ENCODE results near the gene AP2A2. TPM values are rescaled to one million over a fixed set of nuclear protein-coding genes. Genes with fewer than 3 reads are reported as not detected.

Gene AP2A2
- total and polyA plus RNA-seq, 2 donors (not counting 1 experiment from before 2014, with no cell fraction given), result 53.1 to 57.0 TPM

DNA sequence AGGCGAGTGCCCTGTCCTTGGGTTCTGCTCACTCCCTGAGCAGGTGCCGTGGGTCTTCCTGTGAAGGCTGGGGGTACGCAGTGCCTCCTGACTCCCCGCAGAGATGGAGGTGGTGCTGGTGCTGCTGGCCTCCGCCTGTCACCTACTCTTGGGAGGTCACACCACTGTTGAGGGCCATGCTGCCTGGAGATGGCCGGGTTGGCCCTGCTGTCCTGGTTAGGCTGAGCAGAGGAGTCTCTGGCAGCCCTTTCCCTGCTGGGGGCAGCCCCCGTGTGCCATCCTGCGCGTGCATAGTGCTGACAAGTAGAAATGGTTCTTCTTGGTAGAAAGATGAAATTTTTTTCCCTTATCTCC lies 61.3 kb downstream of the AP2A2 start:
- no peak for DNase-seq
- Histone ChIP-seq H2AFZ (ENCODE audit: insufficient read depth, low read depth, low read length, poor library complexity, severe bottlenecking) (no peak overlapping the region), H4K20me1 (ENCODE audit: control insufficient read depth, insufficient read depth, low read length, poor library complexity, severe bottlenecking) (peaks cover 23% of the 10 kb centered on the region), H3K4me2 (replicated peaks; ENCODE audit: low read depth, low read length, poor library complexity, severe bottlenecking) (no peak overlapping the region), H3K4me3 (ENCODE audit: control extremely low read depth in 1 of 5, extremely low read depth in 1 of 5, insufficient read depth in 1 of 5, low read depth in 2 of 5, low read length in 4 of 5) (no peak overlapping the region), H3K27me3 (replicated peaks in 1 of 4; ENCODE audit: control extremely low read depth in 1 of 4, control insufficient read depth in 3 of 4, insufficient read depth in 4 of 4, low read length in 3 of 4) (no peaks in the 10 kb centered on the region), H3K4me1 (ENCODE audit: control insufficient read depth in 2 of 2, insufficient read depth in 2 of 2, low read length in 2 of 2) (no peaks in the 10 kb centered on the region), H3K9ac (ENCODE audit: low read length) (no peak overlapping the region), H3K36me3 (replicated peaks in 1 of 2; ENCODE audit: control extremely low read depth in 1 of 2, control insufficient read depth in 1 of 2, extremely low read depth in 1 of 2, insufficient read depth in 2 of 2, low read length in 1 of 2) (peaks cover 4 to 60% of the 10 kb centered on the region in 2 experiments), H3K9me3 (ENCODE audit: control extremely low read depth in 1 of 3, control insufficient read depth in 2 of 3, insufficient read depth in 1 of 3, low read length in 2 of 3) (no peaks in the 10 kb centered on the region), H3K27ac (ENCODE audit: low read length in 2 of 2) (no peak overlapping the region), H3K79me2 (ENCODE audit: control insufficient read depth, insufficient read depth, low read length) (peaks cover 4% of the 10 kb centered on the region)
- Mint-ChIP-seq H3K9me3 (ENCODE audit: insufficient read depth) (no peaks in the 10 kb centered on the region), H3K4me1 (no peaks in the 10 kb centered on the region), H3K27ac (no peak overlapping the region), H3K27me3 (no peaks in the 10 kb centered on the region), H3K4me3 (no peak overlapping the region)
- POLR2A ChIA-PET, result no interaction called here
- TF ChIP-seq EZH2 (IDR thresholded peaks at IDR 0.05; ENCODE audit: borderline replicate concordance, insufficient read depth, low read depth, low read length, poor library complexity, severe bottlenecking), result no peak
- TF ChIP-seq, protein P1, sequence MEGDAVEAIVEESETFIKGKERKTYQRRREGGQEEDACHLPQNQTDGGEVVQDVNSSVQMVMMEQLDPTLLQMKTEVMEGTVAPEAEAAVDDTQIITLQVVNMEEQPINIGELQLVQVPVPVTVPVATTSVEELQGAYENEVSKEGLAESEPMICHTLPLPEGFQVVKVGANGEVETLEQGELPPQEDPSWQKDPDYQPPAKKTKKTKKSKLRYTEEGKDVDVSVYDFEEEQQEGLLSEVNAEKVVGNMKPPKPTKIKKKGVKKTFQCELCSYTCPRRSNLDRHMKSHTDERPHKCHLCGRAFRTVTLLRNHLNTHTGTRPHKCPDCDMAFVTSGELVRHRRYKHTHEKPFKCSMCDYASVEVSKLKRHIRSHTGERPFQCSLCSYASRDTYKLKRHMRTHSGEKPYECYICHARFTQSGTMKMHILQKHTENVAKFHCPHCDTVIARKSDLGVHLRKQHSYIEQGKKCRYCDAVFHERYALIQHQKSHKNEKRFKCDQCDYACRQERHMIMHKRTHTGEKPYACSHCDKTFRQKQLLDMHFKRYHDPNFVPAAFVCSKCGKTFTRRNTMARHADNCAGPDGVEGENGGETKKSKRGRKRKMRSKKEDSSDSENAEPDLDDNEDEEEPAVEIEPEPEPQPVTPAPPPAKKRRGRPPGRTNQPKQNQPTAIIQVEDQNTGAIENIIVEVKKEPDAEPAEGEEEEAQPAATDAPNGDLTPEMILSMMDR (IDR thresholded peaks at IDR 0.05), result no peak
- CTCF ChIA-PET, result no interaction called here
- intact Hi-C loops (cut with micrococcal nuclease), result no loop called here
- WGBS (ENCODE audit: insufficient coverage), result 94% methylated on average over 5 of the region's 9 CpGs
- ATAC-seq (ENCODE audit: low read depth), result no peak

DNA sequence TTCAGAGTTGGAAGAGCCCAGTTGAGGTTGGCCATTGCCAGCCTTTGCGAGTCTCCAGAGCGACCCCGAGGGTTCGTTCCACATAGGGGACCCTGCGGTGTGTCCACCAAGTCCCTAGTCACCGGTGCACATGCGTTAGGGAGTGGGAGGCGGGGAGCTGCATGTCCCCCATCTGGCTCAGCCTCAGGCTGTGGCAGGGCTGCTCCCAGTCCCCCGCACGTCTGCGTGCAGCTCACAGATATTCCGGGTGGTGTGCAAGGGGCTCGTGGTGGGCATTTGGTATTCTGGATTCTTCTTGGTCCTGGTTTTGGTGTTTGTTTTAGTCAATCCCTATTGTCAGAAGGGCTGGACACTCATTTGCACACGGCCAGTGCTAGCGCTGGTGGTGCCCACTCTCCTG lies 62.0 kb downstream of the AP2A2 start:
- H3K27ac Mint-ChIP-seq, result no peak overlapping the region
- DNase-seq (no peak), ATAC-seq (ENCODE audit: low read depth) (no peak)
- TF ChIP-seq EZH2 (IDR thresholded peaks at IDR 0.05; ENCODE audit: borderline replicate concordance, insufficient read depth, low read depth, low read length, poor library complexity, severe bottlenecking), result no peak
- TF ChIP-seq, protein P1 (IDR thresholded peaks at IDR 0.05), result no peak
- Histone ChIP-seq H3K4me3 (ENCODE audit: control extremely low read depth in 1 of 5, extremely low read depth in 1 of 5, insufficient read depth in 1 of 5, low read depth in 2 of 5, low read length in 4 of 5) (no peak overlapping the region), H3K79me2 (ENCODE audit: control insufficient read depth, insufficient read depth, low read length) (peaks cover 4% of the 10 kb centered on the region), H3K27ac (ENCODE audit: low read length in 2 of 2) (no peak overlapping the region), H2AFZ (ENCODE audit: insufficient read depth, low read depth, low read length, poor library complexity, severe bottlenecking) (no peak overlapping the region), H3K36me3 (replicated peaks in 1 of 2; ENCODE audit: control extremely low read depth in 1 of 2, control insufficient read depth in 1 of 2, extremely low read depth in 1 of 2, insufficient read depth in 2 of 2, low read length in 1 of 2) (peaks cover 8 to 65% of the 10 kb centered on the region in 2 experiments), H3K27me3 (replicated peaks in 1 of 4; ENCODE audit: control extremely low read depth in 1 of 4, control insufficient read depth in 3 of 4, insufficient read depth in 4 of 4, low read length in 3 of 4) (no peaks in the 10 kb centered on the region), H4K20me1 (ENCODE audit: control insufficient read depth, insufficient read depth, low read length, poor library complexity, severe bottlenecking) (peaks cover 23% of the 10 kb centered on the region), H3K9me3 (ENCODE audit: control extremely low read depth in 1 of 3, control insufficient read depth in 2 of 3, insufficient read depth in 1 of 3, low read length in 2 of 3) (no peaks in the 10 kb centered on the region), H3K4me2 (replicated peaks; ENCODE audit: low read depth, low read length, poor library complexity, severe bottlenecking) (no peak overlapping the region), H3K9ac (ENCODE audit: low read length) (no peak overlapping the region), H3K4me1 (ENCODE audit: control insufficient read depth in 2 of 2, insufficient read depth in 2 of 2, low read length in 2 of 2) (no peaks in the 10 kb centered on the region)
- ChIA-PET POLR2A (no interaction called here), CTCF (no interaction called here)
- H3K9me3 Mint-ChIP-seq (ENCODE audit: insufficient read depth), result no peaks in the 10 kb centered on the region
- H3K27me3 Mint-ChIP-seq, result no peaks in the 10 kb centered on the region
- H3K4me1 Mint-ChIP-seq, result no peaks in the 10 kb centered on the region
- no peak overlapping the region for H3K4me3 Mint-ChIP-seq
- 99% methylated on average over 15 of the region's 15 CpGs for WGBS (ENCODE audit: insufficient coverage)
- intact Hi-C loops (cut with micrococcal nuclease), result no loop called here

Measured in B cell (primary cell).